Measurements from ENCODE around the gene PNRC2.

DNA sequence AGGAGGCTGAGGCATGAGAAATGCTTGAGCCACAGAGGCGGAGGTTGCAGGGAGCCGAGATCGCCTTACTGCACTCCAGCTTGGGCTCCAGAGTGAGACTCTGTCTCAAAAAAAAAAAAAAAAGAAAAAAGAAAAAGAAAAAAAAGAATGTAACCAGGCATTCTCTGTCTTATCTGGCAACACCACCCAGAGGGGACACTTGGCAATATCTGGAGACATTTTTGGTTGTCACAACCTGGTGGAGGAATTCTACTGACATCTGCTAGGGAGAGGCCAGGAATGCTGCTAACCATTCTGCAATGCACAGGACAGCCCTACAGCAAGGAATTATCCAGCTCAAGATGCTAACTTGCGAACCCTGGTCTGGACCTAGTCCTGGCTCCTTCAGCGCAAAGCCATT, 44.2 kb upstream of the PNRC2 start:
- TF ChIP-seq, protein P1, sequence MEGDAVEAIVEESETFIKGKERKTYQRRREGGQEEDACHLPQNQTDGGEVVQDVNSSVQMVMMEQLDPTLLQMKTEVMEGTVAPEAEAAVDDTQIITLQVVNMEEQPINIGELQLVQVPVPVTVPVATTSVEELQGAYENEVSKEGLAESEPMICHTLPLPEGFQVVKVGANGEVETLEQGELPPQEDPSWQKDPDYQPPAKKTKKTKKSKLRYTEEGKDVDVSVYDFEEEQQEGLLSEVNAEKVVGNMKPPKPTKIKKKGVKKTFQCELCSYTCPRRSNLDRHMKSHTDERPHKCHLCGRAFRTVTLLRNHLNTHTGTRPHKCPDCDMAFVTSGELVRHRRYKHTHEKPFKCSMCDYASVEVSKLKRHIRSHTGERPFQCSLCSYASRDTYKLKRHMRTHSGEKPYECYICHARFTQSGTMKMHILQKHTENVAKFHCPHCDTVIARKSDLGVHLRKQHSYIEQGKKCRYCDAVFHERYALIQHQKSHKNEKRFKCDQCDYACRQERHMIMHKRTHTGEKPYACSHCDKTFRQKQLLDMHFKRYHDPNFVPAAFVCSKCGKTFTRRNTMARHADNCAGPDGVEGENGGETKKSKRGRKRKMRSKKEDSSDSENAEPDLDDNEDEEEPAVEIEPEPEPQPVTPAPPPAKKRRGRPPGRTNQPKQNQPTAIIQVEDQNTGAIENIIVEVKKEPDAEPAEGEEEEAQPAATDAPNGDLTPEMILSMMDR (IDR thresholded peaks at IDR 0.05), result no peak
- no peak for TF ChIP-seq POLR2A (IDR thresholded peaks at IDR 0.05)
